Right atrium auricular region (tissue), 2 donors: ENCODE results near the gene SLC35F4. TPM values are rescaled to one million over a fixed set of nuclear protein-coding genes. Genes with fewer than 3 reads are reported as not detected.

Experiments
- DNase-seq: peaks from one replicate; pipeline ENCODE4 v3.0.0-alpha.2; 2019; ENCODE audit warnings: low spot score
- H3K27ac ChIP-seq, 2 donors: fragments of 200-600 bp; sonication (generic); 1 replicate in 1 of 2; 2 replicates in 1 of 2; pipeline ENCODE4 v1.5.1; 2016 to 2019
- H3K27me3 ChIP-seq, 2 donors: fragments of 200-600 bp; sonication (generic); one replicate each; pipeline versions ENCODE4 v1.5.1 to v1.6.0; 2017 to 2019
- H3K36me3 ChIP-seq: fragments of 200-600 bp; sonication (generic); one replicate; pipeline ENCODE4 v1.5.1; 2016
- H3K4me1 ChIP-seq, 2 donors: fragments of 200-600 bp; sonication (generic); one replicate each; pipeline versions ENCODE4 v1.5.1 to v1.6.0; 2017 to 2019
- H3K4me3 ChIP-seq, 2 donors: fragments of 200-600 bp; sonication (generic); 1 replicate in 1 of 2; 2 replicates in 1 of 2; pipeline ENCODE4 v1.5.1; 2017 to 2019; ENCODE audit warnings: mild to moderate bottlenecking in 1 of 2, moderate library complexity in 1 of 2
- H3K9me3 ChIP-seq, 2 donors: fragments of 200-600 bp; sonication (generic); one replicate each; pipeline ENCODE4 v1.5.1; 2019
- total RNA-seq, 2 donors: library from RNA; depleted of rRNA; stranded (reverse); fragments of >200 nt; gene quantifications; one replicate each; pipeline ENCODE4 v1.1.0, GENCODE V29; 2016
- TF ChIP-seq, protein P1 (sequence below), 2 donors: fragments of 200-600 bp; sonication (generic); IDR thresholded peaks; one replicate each; pipeline ENCODE4 v1.5.1; 2019; ENCODE audit warnings: antibody characterized with exemption in 2 of 2

The SLC35F4 gene
- total RNA-seq, 2 donors from 2014 or later: not detected

DNA sequence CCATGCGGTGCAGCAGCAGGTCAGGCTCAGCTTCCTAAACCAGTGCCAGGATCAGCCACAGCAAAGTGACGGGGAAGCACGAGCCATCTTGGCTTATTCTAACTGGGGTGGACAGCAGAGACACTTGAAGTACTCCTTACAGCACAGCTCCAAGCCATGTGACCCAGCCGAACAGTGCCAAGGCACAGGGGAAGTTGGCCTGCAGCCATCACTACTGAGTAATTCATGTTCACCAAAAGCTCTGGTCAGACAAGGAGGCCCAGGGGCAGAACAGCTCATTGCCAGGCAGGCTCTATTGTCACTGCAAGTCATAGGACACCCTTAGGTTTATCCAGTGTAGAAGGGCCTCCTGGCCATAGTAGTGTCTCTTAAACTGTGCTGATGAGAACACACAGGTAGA is 23.4 kb upstream of the SLC35F4 start:
- peak; percentile 70 for DNase-seq
- Histone ChIP-seq H3K27me3 (no peaks in the 10 kb centered on the region), H3K4me3 (no peak overlapping the region), H3K9me3 (no peaks in the 10 kb centered on the region), H3K4me1 (no peaks in the 10 kb centered on the region), H3K36me3 (no peaks in the 10 kb centered on the region), H3K27ac (no peak overlapping the region)
- TF ChIP-seq, protein P1, sequence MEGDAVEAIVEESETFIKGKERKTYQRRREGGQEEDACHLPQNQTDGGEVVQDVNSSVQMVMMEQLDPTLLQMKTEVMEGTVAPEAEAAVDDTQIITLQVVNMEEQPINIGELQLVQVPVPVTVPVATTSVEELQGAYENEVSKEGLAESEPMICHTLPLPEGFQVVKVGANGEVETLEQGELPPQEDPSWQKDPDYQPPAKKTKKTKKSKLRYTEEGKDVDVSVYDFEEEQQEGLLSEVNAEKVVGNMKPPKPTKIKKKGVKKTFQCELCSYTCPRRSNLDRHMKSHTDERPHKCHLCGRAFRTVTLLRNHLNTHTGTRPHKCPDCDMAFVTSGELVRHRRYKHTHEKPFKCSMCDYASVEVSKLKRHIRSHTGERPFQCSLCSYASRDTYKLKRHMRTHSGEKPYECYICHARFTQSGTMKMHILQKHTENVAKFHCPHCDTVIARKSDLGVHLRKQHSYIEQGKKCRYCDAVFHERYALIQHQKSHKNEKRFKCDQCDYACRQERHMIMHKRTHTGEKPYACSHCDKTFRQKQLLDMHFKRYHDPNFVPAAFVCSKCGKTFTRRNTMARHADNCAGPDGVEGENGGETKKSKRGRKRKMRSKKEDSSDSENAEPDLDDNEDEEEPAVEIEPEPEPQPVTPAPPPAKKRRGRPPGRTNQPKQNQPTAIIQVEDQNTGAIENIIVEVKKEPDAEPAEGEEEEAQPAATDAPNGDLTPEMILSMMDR (IDR thresholded peaks at IDR 0.05): no peak

DNA sequence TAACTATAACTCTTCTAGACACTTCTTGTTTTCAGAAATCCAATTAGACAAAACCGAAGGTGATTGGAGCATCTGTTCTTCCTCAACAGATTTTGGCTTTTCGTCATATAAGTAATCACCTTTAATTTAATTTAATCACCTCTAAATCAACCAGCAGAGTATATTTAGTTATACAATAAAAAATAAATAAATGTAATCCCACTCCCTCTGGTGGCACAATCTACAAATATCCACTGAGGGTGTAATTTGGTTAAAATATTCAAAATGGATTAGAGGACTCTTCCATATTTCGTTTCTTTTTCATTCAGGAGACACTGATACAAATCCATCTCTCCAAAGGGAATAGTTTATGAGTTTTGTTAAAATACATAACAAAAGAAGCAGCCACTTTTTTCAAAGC is 18.3 kb upstream of the SLC35F4 start:
- no peak for DNase-seq
- no peak overlapping the region for H3K4me3 ChIP-seq
- H3K4me1 ChIP-seq: no peaks in the 10 kb centered on the region
- no peaks in the 10 kb centered on the region for H3K27me3 ChIP-seq
- TF ChIP-seq, protein P1 (IDR thresholded peaks at IDR 0.05): peak in 1 of 2 donors; percentile 50
- H3K27ac ChIP-seq: no peak overlapping the region
- H3K36me3 ChIP-seq: no peaks in the 10 kb centered on the region
- no peaks in the 10 kb centered on the region for H3K9me3 ChIP-seq

DNA sequence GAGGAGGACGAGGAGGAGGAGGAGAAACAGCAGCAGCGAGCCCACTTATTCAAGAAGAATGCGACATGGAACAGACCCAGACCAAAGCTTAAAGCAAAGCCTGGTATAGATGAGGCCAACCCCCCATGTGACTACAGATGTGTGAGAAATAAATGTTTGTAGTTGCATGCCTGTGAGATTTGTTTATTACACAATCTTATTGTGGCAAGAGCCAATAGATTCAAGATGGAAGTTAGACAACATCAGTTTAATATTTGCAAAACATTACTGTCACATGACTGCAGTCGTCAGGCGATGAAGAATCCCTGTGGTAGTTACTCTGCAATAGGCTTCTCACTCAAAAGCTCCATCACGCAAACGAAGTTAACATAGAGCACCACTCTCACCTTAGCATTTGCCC is 17.2 kb upstream of the SLC35F4 start:
- no peak for DNase-seq
- Histone ChIP-seq H3K36me3 (no peaks in the 10 kb centered on the region), H3K9me3 (peaks cover 0 to 3% of the 10 kb centered on the region in 2 donors), H3K4me1 (no peaks in the 10 kb centered on the region), H3K27me3 (no peaks in the 10 kb centered on the region), H3K4me3 (no peak overlapping the region), H3K27ac (no peak overlapping the region)
- TF ChIP-seq, protein P1 (IDR thresholded peaks at IDR 0.05): no peak

DNA sequence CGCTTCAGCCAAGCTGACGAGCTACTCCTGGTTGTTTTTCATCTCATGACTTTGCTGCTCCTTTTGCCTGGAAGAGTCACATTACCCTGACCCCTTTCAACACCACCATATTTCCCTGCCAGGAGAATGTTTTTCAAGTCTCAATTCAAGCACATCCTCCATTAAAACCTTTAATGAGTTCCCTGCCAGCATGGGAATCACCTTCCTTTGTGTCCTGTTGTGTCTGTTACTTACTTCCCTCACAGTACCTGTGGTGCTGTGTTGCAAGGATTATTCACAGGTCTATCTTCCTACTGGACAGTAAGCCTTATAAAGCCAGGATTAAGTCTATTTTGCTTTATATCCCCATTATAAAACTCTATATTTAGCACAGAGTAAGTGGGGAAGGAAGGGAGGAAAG is 13.6 kb upstream of the SLC35F4 start:
- Histone ChIP-seq H3K36me3 (no peaks in the 10 kb centered on the region), H3K27ac (no peak overlapping the region), H3K9me3 (peaks cover 0 to 8% of the 10 kb centered on the region in 2 donors), H3K4me1 (no peaks in the 10 kb centered on the region), H3K4me3 (no peak overlapping the region), H3K27me3 (no peaks in the 10 kb centered on the region)
- DNase-seq: no peak
- TF ChIP-seq, protein P1 (IDR thresholded peaks at IDR 0.05): no peak

DNA sequence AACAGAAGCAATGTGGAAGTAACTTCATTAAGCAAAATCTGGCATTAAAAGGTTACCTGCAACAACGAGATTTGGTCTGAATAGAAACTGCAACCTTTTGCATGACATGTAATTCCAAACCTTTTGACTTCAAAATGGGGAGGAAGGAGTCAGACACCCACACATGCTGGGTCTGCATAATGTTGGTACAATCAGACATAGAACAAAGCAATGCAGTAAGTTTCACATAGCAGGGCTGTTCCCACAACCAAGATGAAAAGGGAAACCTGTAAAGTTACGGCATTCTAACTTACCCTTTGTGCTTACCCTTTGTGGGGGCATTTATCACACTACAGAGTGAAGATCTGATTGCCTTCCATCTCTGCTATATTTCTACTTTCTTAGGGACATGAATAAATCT is 10.1 kb upstream of the SLC35F4 start:
- TF ChIP-seq, protein P1 (IDR thresholded peaks at IDR 0.05): no peak
- no peaks in the 10 kb centered on the region for H3K36me3 ChIP-seq
- no peaks in the 10 kb centered on the region for H3K4me1 ChIP-seq
- H3K27me3 ChIP-seq: no peaks in the 10 kb centered on the region
- DNase-seq: no peak
- no peak overlapping the region for H3K4me3 ChIP-seq
- peaks cover 0 to 8% of the 10 kb centered on the region in 2 donors for H3K9me3 ChIP-seq
- no peak overlapping the region for H3K27ac ChIP-seq

DNA sequence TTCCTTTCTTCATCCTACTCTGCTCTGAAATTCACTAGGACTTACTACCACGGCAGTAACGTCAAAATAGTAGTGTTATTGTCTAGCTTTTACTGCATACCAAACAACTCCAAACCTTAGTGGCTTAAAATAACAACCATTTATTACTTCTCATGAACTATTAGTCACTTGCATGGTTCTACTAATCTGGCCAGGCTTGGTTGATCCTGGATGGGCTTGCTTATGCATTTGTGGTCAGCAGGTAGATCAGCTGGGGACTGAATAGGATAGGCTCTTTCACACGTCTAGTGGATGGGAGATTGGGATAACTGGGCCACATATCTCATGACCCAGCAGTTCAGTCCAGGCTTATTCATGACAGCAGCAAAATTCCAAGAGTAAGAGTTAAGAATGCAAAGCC is 9.4 kb upstream of the SLC35F4 start:
- Histone ChIP-seq H3K36me3 (no peaks in the 10 kb centered on the region), H3K9me3 (peaks cover 0 to 8% of the 10 kb centered on the region in 2 donors), H3K27me3 (no peaks in the 10 kb centered on the region), H3K4me3 (no peak overlapping the region), H3K27ac (no peak overlapping the region), H3K4me1 (no peaks in the 10 kb centered on the region)
- TF ChIP-seq, protein P1 (IDR thresholded peaks at IDR 0.05): no peak
- DNase-seq: no peak
